Renal pelvis (tissue), 4 donors: ENCODE data around the gene INSIG2. TPM values are rescaled to one million over a fixed set of nuclear protein-coding genes. Genes with fewer than 3 reads are reported as not detected.
A peak's percentile ranks its signal among the peaks of the same experiment; 100 is the strongest.

Source experiments
- DNase-seq: peaks from one replicate; pipeline ENCODE4 v3.0.0-alpha.2; 2013
- polyA plus RNA-seq, 3 donors: library from polyadenylated mRNA; unstranded; fragments of 120-200 nt; gene quantifications; one replicate each; pipeline ENCODE4 v1.2.1, GENCODE V29; 2013; ENCODE audit not compliant: insufficient read length in 3 of 3

Gene INSIG2
- polyA plus RNA-seq, 3 donors = 26.7 to 41.8 (median 29.7) TPM

- no peak for DNase-seq
Observed at GRCh38 chr2:118123561-118124232, 35.4 kb downstream of the INSIG2 start.

DNA sequence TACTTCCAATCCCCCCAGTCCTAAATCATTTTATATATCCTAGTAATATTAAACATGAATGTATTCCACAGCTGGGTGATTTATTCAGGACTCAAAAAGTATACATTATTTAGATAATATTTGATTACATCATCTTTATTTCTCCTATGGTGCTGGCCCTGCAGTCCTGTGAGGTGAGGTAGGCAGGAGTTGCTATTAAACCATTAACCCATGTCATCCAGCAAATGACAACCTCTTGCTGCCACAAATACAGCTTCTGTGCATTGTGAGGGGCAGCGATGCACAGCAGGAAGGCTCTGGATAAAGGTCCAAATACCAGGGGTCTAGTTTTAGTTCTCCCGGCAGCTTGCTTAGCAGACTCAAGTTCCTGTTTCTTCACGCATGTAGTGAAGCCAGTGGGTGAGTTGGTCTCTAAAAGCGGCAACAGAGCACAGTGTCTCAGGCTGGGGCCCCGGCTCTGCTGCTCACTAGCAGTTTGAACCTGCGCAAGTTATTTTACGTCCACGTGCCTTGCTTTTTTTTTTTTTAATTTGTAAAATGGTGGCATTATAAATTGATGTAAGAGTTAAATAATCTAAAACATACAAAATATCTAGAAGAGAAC lies 36.1 kb downstream of the INSIG2 start:
- peak; percentile 22 for DNase-seq

DNA sequence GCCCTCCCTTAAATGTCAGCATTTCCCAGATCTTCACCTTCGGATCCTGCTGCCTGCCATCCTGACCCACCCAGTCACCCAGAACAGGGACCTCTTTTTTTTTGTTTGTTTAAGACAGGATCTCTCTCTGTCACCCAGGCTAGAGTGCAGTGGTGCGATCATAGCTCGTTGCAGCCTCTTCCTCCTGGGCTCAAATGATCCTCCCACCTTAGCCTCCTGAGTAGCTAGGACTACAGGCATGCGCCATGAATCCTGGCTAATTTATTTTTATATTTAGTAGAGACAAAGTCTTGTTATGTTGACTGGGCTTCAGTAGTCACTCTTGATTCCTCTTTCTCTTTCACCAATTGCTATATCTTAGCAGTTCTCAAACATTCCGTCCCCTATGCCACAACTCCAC lies 39.0 kb downstream of the INSIG2 start:
- DNase-seq = no peak

GRCh38 chr2:118128826-118129225 lies 40.6 kb downstream of the INSIG2 start:
- DNase-seq = no peak

DNA sequence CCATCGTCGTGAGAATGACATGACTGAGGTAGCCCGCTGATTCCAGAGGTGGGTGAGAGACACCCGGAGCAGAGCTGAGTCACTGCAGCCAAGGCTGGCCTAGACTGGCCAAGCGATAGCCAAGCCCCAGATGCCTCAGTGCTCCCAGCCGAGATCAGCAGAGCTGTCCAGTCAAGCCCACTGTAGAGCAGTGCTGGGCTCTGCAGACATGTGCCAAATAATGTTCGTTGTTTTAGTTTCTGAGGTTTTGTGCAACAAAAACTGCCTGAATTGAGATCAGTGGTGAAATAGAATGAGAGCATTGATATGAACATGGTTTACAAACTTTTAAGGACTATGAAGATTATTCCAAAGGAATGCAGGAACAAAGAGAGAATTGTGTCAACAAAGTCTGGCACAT lies 42.1 kb downstream of the INSIG2 start:
- DNase-seq = no peak

- no peak for DNase-seq
Observed at GRCh38 chr2:118131771-118132170, 43.5 kb downstream of the INSIG2 start.

DNA sequence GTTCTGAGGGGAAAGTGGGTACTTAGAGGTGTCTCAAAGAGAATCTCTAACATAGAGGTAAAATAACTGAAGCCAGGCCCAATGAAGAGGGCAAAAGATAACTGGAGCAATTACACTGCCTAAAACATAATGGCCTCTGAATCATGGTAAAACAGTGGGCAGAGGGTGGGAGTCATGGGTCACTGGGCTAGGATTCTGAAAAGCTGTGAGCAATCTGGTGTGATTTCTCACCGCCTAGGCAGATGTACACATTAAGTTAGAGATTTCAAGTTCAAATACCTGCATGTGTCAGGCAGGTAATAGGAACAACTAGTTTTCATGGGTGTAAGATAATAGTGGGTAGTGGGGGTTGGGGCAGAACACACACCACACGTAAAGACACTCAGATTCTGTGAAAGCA lies 45.6 kb downstream of the INSIG2 start:
- no peak for DNase-seq

DNA sequence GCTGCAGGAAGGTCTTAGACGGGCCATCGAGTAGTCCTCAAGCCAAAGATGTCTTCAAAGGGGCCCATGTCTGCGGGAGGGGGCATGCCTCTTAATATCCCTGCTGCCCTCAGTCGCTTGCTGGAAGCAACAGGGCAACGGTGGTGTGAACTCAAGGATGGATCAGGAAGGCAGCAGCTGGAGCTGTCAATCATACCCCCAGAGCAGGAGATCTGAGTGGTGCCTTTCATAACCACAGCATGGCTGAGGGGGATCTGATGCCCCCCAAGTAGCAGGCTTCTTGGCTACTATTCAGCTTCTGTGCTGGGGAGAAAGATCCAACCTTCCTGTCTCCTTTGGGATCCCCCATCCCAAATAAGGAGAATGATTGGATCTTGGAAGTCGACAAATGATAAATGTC lies 46.4 kb downstream of the INSIG2 start:
- DNase-seq = no peak

GRCh38 chr2:118145207-118145606 lies 56.9 kb downstream of the INSIG2 start:
- DNase-seq = no peak

GRCh38 chr2:118145806-118146205 lies 57.5 kb downstream of the INSIG2 start:
- DNase-seq = no peak

- DNase-seq = no peak
Observed at GRCh38 chr2:118146315-118147283, 58.3 kb downstream of the INSIG2 start.

GRCh38 chr2:118148133-118148532 lies 59.9 kb downstream of the INSIG2 start:
- DNase-seq = no peak

- no peak for DNase-seq
Observed at GRCh38 chr2:118148809-118149208, 60.5 kb downstream of the INSIG2 start.

DNA sequence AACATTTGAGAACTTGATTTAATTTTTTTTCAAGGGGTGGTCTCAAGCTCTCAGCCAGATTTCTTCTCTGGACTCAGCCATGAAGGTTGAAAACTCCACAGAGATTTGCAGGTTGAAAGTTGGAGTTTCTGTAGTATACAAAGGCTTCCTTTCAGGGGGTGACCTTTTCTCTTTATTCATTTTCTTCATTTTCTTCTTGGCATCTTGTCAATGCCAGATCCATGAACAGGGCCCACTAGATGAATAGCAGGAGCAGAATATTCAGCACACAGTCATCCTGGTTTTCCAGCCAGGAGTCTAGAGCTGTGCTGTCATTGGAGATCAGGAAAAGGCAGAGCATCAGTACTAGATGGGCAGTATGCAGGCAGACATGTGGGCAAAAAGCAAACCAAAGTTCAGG lies 62.0 kb downstream of the INSIG2 start:
- no peak for DNase-seq

DNA sequence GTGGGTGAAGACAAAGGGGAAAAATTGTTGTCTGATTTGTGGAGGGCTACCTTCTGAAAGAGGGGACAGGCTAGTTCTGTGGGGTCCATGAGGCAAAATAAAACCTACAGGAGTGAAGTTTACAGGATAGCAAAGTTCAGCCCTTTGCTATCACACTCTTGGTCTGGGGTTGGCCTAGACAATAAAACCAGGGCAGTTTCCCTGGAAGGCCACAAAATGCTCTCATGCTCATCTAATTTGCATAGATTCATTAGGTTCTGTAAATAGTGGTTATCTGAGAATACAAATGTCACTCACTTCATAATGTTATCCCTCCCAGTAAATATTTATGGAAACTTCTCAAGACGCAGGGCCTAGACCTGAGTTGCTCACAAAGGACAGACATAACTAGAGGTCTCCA lies 63.6 kb downstream of the INSIG2 start:
- DNase-seq = no peak

GRCh38 chr2:118153433-118153832 lies 65.2 kb downstream of the INSIG2 start:
- DNase-seq = no peak

- no peak for DNase-seq
Observed at GRCh38 chr2:118154176-118154575, 65.9 kb downstream of the INSIG2 start.

Other genes starting within 250 kb of the INSIG2 start
- gene CCDC93, start 74.4 kb upstream of the INSIG2 start, polyA plus RNA-seq = 10 to 100 TPM; 38.9 to 58.7 (median 54.9) TPM